GM19023 (cell line): ENCODE data around the gene CEACAM16.
"Not testable (repeated sequence)": the region's sequence is repeated elsewhere in the genome, so short reads cannot be mapped to it uniquely, and the experiment has no call there.

ENCODE experiments used
- ATAC-seq: cut with Tn5 transposase; IDR thresholded peaks from one replicate; pipeline ENCODE4 v1.9.1; 2021; ENCODE audit warnings: mild to moderate bottlenecking, moderate library complexity; ENCODE audit not compliant: unreplicated experiment

Gene CEACAM16, protein sequence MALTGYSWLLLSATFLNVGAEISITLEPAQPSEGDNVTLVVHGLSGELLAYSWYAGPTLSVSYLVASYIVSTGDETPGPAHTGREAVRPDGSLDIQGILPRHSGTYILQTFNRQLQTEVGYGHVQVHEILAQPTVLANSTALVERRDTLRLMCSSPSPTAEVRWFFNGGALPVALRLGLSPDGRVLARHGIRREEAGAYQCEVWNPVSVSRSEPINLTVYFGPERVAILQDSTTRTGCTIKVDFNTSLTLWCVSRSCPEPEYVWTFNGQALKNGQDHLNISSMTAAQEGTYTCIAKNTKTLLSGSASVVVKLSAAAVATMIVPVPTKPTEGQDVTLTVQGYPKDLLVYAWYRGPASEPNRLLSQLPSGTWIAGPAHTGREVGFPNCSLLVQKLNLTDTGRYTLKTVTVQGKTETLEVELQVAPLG

DNA sequence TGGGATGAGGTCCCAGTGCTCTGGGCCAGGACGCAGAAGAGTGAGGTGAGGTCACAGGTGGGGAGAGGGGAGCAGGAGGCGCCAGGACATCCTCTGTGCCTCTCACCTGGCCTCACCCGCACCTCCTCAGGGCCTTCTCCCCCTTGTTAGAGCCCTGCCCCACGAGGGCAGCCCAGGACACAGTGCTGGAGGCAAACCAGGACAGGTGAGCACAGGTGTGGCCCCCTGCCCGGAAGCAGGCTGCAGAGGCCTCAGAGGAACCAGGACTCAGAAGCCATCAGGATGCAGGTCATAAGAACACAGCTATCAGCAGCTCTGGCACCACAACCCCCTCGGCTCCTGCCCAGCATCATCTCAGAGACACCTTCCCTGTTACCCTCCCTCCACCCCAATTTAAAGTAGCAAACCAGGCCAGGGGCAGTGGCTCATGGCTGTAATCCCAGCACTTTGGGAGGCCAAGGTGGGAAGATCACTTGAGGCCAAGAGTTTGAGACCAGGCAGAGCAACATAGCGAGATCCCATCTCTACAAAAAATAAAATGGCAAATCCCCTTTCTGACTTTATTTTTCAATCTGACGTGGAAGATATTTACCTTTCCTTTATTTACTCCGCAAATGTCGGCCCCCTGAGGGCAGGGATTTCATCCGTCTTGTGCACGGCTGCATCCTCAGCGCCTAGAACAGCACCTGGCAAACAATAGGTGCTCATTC is at the start of gene CEACAM16:
Gene CEACAM16, plus strand, starts transcription at position 660 of the 710 bp plus-strand sequence. CDS start 2,306 bp downstream, outside the sequence.
- ATAC-seq: no peak

DNA sequence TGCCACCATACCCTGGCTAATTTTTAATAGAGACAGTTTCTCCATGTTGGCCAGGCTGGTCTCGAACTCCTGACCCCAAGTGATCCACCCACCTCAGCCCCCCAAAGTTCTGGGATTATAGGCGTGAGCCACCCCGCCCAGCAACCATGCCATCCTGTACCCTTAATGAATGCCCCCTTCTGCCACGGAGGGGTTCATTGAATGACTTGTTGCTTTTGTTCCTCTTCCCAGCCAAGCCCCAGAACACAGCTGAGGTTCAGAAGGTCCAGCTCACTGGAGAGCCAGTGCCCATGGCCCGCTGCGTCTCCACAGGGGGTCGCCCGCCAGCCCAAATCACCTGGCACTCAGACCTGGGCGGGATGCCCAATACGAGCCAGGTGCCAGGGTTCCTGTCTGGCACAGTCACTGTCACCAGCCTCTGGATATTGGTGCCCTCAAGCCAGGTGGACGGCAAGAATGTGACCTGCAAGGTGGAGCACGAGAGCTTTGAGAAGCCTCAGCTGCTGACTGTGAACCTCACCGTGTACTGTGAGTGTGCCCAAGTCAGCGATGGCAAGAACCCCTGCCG is 49.3 kb upstream of the CEACAM16 start:
- no peak for ATAC-seq

GRCh38 chr19:44653343-44653742 is 45.6 kb upstream of the CEACAM16 start:
- ATAC-seq: no peak

DNA sequence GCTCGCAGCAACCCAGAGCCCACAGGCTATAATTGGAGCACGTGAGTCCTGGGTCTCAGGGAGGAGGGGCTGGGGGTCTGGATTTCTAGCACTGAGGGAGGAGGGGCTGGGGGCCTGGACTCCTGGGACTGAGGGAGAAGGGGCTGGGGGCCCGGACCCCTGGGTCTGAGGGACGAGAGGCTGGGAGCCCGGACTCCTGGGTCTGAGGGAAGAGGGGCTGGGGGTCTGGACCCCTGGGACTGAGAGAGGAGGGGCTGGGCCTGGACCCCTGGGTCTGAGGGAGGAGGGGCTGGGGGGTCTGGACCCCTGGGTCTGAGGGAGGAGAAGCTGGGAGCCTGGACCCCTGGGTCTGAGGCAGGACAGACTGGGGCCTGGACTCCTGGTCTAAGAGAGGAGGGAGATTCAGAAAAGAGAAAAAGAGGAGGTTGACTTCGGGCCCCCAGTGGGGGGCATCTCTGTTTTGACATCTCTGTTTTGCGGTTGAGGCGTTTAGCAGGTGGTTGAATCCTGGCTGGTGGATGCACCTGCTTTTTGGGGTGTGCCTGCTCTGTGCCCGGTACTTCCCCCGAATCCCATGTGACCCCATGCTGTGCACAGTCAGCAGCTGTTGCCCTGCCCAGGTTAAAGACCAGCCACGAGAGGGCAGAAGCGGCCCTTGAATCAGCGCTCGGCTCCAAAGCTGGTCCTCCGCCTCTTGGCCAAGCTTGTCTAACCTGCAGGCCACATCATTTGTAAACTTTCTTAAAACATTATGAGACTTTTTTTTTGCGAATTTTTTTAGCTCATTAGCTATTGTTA is 44.8 kb upstream of the CEACAM16 start:
- ATAC-seq: peak; percentile 76

DNA sequence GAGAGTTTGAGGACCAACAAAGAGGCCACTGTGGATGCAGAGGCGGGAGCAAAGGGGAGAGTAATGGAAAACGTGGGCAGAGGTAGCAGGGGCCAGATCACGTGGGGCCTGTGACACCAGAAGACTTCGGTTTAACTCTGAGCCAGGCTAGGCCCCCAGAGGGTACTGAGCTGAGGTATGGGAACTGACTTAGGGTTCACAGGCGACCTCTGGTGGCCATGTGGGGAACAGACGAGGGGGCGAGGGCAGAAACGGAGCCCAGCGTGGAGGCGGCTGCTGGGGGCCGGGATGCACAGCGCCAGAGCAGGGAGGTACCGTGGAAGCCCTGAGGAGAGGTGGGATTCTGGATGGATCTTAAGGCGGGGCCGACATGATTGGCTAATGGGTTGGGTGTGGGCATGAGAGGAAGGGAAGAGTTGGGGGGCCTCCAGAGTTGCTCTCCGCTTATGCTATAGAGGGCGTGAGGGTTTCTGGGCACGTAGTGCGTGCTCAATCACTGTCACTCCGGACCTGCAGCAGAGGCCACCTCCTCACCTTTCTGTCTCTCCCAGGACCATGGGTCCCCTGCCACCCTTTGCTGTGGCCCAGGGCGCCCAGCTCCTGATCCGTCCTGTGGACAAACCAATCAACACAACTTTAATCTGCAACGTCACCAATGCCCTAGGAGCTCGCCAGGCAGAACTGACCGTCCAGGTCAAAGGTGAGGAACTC is 41.6 kb upstream of the CEACAM16 start:
- no peak for ATAC-seq

DNA sequence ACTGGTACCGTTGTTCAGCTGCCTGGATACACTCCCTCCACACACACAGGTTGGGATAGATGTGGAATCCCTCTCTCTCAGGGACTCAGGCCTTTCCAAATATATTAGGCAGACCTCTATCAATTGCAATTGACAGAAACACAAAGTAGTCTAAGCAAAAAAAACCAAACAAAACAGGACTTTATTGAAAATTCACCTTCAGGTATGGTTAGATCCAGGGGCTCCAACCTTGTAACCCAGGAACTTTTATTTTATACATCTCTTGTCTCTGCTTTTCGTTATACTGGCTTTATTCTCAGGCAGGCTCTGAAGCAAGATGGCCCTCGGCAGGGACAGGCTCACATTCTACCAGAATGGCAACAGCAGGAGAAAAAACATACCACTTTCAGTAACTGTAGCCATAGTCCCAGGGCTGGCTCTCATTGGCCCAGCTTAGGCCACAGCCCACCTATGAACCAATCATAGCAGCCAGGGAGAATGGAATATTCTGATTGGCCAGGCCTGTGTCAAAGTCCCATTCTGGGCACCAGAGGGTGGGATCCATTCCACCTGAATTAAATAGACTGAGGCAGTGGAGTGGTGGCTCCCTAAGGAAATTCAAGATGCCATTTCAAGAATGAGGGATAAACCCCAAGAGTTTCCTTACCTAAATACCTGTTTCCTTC is 40.8 kb upstream of the CEACAM16 start:
- ATAC-seq: no peak

GRCh38 chr19:44660081-44660480 is 38.9 kb upstream of the CEACAM16 start:
- no peak for ATAC-seq

GRCh38 chr19:44661205-44661604 is 37.7 kb upstream of the CEACAM16 start:
- ATAC-seq: no peak

DNA sequence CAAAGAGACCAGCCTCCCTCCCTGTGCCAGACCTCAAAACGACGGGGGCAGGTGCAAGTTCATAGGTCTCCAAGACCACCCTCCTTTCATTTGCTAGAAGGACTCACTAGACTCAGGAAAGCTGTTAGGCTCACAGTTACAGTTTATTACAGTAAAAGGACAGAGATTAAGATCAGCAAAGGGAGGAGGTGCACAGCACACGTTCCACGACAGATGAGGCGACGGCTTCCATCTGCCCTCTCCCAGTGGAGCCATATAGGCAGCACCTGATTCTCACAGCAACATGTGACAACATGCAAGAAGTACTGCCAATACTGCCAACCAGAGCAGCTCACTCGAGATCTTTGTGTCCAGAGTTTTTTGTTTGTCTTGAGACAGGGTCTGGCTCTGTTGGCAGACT is 37.0 kb upstream of the CEACAM16 start:
- ATAC-seq: no peak

DNA sequence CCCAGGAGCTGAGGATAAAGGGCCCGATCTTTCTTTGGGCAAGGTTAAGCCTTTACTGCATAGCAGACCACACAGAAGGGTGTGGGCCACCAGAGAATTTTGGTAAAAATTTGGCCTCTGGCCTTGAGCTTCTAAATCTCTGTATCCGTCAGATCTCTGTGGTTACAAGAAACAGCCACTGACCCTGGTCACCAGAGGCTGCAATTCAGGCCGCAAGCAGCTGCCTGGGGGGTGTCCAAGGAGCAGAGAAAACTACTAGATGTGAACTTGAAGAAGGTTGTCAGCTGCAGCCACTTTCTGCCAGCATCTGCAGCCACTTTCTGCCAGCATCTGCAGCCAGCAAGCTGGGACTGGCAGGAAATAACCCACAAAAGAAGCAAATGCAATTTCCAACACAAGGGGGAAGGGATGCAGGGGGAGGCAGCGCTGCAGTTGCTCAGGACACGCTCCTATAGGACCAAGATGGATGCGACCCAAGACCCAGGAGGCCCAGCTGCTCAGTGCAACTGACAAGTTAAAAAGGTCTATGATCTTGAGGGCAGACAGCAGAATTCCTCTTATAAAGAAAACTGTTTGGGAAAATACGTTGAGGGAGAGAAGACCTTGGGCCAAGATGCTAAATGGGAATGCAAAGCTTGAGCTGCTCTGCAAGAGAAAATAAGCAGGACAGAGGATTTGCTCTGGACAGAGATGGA is 36.1 kb upstream of the CEACAM16 start:
- ATAC-seq: no peak

DNA sequence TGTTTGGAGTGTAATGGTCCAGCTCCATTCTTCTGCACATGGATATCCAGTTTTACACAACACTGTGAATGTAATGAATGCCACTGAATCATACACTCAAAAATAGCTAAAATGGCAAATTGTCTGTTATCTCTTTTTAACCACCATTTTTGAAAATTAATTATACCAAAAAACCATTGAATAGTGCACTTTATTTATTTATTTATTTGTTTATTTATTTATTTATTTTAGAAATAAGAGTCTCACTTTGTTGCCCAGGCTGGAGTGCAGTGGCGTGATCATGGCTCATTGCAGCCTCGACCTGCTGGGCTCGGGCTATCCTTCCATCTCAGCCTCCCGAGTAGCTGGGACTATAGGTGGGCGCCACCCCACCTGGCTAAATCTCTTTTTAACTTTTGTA is 35.0 kb upstream of the CEACAM16 start:
- ATAC-seq: no peak

GRCh38 chr19:44664976-44665375 is 34.0 kb upstream of the CEACAM16 start:
- no peak for ATAC-seq

DNA sequence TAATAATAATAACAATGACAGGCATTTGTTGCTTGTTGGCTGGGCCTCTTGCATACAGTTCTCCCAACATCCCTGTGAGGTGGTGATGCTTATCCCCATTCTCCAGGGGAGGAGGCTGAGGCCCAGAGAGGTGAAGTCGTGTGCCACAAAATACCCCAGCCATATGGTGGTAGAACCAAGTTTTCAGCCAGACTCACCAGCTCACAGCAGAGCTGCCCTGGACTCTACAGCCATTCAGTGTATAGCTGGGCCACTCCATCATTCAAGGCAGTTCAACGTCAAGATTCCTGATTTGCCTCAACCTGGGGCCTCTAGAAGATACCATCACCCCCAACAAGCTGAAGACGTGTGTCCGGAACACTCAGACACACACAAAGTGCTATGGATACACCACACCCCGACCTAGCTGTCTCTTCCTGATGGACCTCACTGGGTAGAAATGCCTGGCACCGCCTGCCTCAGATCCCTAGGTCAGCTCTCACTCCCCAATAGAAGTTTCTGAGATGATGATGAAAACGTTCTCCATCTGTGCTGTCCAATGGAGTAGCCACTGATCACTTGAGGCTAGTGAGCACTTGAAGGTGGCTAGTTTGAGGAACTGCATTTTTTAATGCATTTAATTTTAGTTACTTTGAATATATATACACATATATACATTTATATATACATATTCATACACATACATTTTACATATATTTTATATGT is 31.9 kb upstream of the CEACAM16 start:
- ATAC-seq: no peak

DNA sequence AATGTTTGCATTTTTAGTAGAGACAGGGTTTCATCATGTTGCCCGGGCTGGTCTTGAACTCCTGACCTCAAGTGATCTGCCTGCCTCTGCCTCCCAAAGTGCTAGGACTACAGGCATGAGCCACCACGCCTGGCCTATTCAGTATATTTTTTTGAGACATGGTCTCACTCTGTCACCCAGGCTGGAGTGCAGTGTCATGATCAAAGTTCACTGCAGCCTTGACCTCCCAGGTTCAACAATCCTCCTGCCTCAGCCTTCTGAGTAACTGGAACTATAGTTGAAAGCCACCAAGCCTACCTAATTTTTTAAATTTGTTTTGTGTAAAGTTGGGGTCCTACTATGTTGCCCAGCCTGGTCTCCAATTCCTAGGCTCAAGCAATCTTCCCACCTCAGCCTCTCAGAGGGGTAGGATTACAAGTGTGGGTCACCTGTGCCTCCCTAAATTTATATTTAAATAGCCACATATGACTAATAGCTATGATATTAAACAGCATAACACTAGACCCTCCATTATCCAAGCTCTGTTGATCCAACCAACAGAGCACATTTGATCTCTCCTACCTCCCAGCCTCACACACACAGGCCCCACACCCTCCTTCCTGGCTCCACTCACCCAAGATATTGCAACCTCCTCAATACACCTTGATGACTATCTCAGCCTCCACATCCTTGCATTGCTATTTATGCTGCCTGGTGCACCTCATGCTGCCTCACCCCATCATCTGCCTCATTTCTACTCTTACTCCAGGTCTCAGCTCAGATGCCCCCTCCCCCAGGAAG is 29.8 kb upstream of the CEACAM16 start:
- ATAC-seq: no peak

GRCh38 chr19:44670027-44670426 is 28.9 kb upstream of the CEACAM16 start:
- not testable (repeated sequence) for ATAC-seq

DNA sequence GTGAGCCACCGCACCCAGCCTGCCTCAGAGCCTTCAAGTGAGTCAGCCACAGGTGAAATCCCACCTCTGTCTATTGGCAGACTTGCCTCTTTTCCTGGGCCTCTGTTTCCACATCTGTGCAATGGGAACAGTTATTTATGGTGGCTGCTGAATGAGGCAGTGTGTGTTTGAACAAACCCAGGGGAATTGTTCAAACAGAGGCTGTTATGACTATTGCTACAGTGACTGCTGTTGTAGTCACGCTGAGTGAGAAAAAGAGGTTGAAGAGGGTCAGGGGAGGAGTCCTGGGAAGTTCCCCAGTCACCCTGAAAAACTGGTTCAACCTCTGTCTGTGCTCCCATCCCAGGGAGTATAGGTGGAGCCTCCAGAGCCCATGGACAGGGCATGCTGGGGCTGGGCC is 27.6 kb upstream of the CEACAM16 start, which contains the start of gene CEACAM19:
Gene CEACAM19, plus strand, starts transcription at position 83 of the 400 bp plus-strand sequence. CDS start 450 bp downstream, outside the sequence.
- ATAC-seq: no peak

GRCh38 chr19:44672226-44672625 is 26.7 kb upstream of the CEACAM16 start:
- ATAC-seq: no peak

GRCh38 chr19:44673510-44673909 is 25.4 kb upstream of the CEACAM16 start:
- no peak for ATAC-seq
